ENCODE data around the gene GNB1L.
"Not testable (repeated sequence)": the region's sequence is repeated elsewhere in the genome, so short reads cannot be mapped to it uniquely, and the experiment has no call there.

Gene GNB1L

DNA sequence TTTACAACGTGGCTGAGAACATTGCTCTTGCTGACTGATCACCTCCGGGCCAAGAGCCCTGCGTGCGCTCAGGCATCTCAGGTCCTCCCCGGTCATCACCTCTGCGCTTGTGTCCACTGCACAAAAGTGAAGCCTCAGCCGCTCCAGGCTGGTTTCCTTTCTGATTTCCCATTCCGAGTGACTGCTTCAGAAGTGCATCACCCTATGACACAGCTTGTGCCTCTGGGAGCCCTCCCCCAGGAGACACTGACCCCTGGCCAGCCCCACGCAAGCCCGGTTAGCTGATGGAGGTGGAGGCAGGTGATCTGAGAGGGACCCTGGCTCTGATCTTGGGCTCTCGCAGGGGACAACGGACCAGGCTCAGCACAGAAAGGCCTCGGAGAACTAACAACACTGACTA lies 38.3 kb upstream of the GNB1L start:
- Mint-ChIP-seq H3K4me3 (peak overlapping the region; percentile 78), H3K4me1 (peaks cover 25% of the 10 kb centered on the region), H3K27ac (peak overlapping the region; percentile 95), H3K36me3 (no peaks in the 10 kb centered on the region), H3K9me3 (no peaks in the 10 kb centered on the region)
- DNase-seq (ENCODE audit: low spot score in 2 of 2) (no peak), ATAC-seq (no peak)

DNA sequence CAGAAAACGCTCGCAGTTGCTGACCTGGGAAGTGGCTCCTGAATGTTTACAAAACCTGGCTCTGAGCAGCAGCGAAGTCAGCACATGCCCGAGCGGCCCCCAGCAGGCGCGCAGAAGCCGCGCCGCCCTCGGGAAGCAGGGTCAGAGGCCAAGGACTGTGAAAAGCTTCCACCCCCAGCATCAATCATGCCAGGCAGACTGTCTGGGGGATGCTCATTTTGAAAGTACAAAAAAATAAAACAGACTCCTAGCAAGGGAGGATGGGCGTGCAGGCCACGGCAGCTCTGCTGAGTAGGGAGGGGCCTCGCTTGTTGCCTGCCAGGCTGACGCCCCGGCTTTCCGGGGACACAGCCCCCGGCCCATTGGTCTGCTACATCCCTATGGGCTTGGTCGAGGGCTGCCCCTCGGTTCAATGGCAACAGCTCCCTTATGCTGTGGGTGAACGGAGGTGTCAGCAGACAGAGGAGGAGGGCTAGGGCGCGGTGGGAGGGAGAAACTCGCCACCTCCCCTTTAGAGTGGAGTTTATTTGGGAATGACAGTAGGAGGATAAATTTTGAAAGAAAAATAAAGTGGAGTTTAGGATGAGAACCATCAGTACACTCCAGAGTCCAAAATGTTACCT lies 37.7 kb upstream of the GNB1L start:
- peaks cover 25% of the 10 kb centered on the region for H3K4me1 Mint-ChIP-seq
- H3K27ac Mint-ChIP-seq: peak overlapping the region; percentile 95
- ATAC-seq: peak; percentile 80
- no peaks in the 10 kb centered on the region for H3K9me3 Mint-ChIP-seq
- peak overlapping the region; percentile 78 for H3K4me3 Mint-ChIP-seq
- peak in 1 of 2 donors; percentile 73 for DNase-seq (ENCODE audit: low spot score in 2 of 2)
- H3K36me3 Mint-ChIP-seq: no peaks in the 10 kb centered on the region

DNA sequence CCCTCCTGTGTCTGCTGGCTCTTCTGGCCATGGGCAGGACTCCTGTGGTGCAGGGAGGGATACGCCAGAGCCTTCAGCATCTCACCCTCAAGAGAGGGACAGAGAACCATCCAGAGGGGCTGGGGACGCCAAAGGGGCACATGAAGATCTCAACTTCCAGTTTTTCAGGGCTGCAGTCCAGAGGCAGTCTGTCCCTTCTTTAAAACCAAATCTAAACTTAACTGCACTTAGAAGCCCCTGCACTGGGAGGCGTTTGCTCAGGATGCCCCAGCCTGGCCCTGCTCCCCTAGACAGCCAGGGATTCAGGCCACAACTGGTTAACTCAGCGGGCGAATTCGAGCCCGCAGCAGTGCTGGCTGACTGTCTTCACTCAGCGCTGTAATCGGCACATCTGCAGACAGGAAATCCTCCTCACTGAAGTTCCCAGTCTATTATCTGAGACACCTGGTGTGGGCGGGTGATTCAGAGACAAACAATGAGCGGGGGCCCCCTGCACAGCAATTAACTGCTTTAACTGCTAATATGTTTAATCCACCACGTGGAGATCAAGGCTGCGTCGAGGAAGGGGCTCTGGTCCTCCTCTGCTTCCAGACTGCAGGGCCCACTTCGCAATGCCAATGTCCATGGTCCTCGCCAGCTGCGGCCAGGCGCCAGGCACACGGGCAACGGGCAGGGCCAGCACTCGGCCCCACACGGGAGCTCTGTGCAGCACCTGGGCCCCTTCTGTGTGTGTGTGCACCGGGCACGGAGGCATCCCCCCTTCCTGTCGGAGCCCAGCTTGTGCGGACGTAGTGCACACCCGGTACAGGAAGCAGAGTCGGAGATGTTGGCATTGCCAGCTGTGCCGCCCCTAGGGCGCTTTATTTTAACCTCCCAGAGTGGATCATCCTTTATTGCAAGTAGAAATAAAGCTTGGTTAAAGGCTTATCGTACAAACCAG lies 36.9 kb upstream of the GNB1L start:
- H3K9me3 Mint-ChIP-seq: no peaks in the 10 kb centered on the region
- peak overlapping the region; percentile 95 for H3K27ac Mint-ChIP-seq
- peak; percentile 40 to 77 for DNase-seq (ENCODE audit: low spot score in 2 of 2)
- no peaks in the 10 kb centered on the region for H3K36me3 Mint-ChIP-seq
- peak overlapping the region; percentile 78 for H3K4me3 Mint-ChIP-seq
- H3K4me1 Mint-ChIP-seq: peaks cover 25% of the 10 kb centered on the region
- peak; percentile 92 for ATAC-seq

DNA sequence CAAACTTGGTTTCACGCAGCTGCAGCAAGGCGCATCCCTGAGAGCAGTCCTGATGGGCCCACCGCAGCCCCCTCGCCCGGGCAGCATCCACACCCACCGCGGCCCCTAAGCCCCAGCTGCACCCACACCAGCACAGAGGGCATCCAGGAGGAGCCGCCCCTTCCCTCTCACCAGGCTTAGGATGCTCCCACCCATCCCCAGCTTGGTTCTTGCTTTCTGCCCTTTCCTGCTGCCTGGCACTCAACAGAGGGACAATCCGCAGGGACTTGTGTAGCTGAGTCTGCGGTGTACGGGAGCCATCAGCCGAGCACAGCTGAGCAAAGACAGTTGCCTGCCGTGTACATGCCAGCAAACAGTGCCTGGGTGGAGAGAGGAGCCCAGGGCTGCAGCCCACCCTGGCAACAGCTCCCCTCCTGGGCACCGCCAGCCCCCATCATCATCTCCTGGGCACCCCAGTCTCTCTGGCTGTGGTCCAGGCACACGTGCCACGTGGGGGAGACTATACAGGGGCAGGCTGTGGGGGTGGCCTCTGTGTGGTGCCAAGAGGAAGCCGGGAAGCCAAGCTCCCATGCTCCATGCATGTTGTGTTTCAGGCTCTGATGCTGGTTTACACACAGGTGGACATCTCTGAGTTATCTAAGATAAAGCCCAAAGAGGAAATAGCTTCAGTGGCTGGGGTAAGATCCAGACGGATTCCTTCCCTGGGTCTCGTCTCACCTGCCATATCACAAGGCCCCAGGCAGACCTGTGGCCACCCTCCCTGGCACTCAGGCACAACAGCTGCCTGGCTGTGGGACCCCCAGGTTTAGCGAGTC lies 36.0 kb upstream of the GNB1L start:
- DNase-seq (ENCODE audit: low spot score in 2 of 2) (no peak), ATAC-seq (no peak)
- Mint-ChIP-seq H3K9me3 (no peaks in the 10 kb centered on the region), H3K4me1 (peaks cover 25% of the 10 kb centered on the region), H3K27ac (peak overlapping the region; percentile 95), H3K4me3 (peak overlapping the region; percentile 78), H3K36me3 (no peaks in the 10 kb centered on the region)

DNA sequence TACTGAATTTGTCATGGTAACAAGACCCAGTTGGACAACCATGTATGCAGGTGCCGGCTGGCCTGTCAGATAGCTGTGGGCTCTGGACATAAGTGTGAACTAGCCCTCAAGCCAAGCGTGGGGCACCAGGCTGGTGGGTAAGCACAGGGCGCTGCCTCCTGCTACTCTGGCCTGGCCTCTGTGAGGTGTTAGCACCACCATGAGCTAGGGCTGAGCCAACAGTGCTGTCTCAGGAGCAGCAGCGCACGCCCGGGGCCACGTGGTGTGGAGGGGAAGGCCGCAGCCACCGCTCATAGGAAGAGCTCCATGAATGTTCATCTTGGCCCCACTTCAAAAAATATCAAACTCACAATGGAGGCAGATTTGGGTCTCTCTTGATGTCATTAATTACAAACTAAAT lies 35.3 kb upstream of the GNB1L start:
- Mint-ChIP-seq H3K27ac (no peak overlapping the region), H3K9me3 (no peaks in the 10 kb centered on the region), H3K36me3 (no peaks in the 10 kb centered on the region), H3K4me3 (no peak overlapping the region), H3K4me1 (peaks cover 25% of the 10 kb centered on the region)
- ATAC-seq (no peak), DNase-seq (ENCODE audit: low spot score in 2 of 2) (no peak)

DNA sequence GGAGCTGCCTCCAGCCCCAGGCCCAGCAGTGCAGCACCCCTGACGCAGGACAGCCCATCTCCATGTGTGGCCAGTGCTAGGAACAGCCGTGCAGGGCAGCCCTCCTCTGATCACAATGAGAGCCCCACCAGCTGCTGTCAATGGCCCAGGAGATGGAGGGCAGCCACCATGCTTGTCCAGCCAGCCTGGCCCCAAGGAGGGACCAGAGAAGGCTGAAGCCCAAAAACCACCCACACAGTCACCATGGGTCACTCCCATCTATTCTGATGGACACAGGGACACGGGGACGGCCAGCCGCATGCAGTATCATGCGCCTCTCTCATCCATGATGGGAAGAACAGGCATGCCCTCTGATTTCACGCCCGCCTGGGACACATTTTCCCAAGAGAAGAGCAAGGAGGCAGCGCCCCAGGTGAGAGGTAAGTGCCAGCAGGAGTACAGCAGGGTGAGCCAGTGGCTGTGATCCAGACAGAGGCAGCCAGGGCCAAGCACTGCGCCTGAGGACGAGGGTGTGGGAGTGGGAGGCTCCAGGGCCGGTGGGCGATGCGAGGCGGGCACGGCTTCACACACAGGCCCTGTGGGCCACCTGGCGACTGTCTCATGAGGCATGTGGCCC lies 33.6 kb upstream of the GNB1L start:
- ATAC-seq (no peak), DNase-seq (ENCODE audit: low spot score in 2 of 2) (no peak)
- no peak overlapping the region for H3K27ac Mint-ChIP-seq
- peaks cover 25% of the 10 kb centered on the region for H3K4me1 Mint-ChIP-seq
- no peak overlapping the region for H3K4me3 Mint-ChIP-seq
- no peaks in the 10 kb centered on the region for H3K9me3 Mint-ChIP-seq
- H3K36me3 Mint-ChIP-seq: no peaks in the 10 kb centered on the region

DNA sequence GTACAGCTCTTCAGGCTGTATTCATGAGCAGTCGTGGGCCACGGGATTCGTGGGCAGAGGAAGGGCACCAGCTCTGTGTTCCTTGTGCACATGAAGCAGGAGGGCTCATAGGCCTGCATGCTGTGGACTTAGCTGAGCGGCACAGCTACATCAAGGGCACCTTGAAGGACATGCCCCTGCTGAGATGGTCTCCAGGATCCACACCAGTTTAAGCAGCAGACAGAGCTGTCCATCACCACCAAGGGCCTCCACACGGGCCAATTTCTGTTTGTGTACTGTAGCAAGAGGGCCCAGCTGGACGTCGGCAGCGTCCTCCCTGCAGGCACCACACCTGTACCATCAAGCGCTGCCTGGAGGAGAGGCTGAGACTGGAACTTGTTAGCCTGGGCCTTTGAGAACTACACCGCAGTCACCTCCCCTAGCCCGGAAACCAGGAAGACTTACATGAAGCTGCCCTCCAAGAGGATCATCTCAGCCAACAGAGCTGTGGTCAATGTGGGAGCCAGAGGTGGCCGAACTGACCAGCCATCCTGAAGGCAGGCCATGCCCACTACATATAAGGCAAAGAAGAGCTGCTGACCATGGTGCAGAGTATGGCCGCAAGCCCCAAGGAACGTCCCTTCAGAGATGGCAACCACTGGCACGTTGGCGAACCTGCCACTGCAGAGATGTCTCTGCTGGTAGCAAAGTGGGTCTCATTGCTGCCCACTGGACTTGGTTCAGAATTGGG lies 32.7 kb upstream of the GNB1L start:
- DNase-seq (ENCODE audit: low spot score in 2 of 2): no peak
- ATAC-seq: no peak
- Mint-ChIP-seq H3K4me3 (no peak overlapping the region), H3K4me1 (peaks cover 17% of the 10 kb centered on the region), H3K36me3 (no peaks in the 10 kb centered on the region), H3K27ac (no peak overlapping the region), H3K9me3 (no peaks in the 10 kb centered on the region)

DNA sequence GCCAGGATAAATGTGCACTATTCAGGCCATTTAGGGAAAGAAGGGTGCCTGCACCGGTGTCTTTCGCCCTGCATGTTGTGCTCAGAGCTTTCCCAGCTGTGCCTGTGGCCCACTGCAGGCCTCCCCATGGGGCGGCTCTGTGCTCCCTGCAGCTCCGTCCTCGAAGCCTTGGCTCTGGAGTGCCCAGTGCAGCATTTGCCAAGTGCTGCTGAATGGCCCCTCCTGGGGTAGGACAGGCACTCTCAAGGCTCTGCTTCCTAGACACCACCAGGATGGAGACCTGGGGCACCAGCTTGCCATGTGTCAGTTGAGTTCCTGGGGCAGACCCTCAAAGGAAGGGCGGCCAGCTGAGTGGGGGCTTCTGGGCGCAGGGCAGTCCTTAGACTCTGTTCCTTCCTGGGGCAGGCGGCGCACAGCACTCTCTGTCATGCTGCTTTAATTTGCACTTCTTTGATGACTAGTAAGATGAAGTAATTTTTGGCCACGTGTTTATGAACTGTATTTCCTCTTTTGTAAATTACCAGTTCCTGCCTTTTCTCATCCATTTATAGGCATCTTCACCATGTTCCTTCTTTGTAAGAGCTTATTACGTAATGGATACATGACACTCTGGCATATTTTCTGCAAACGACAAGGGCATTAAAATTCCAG lies 32.1 kb upstream of the GNB1L start:
- no peak for DNase-seq (ENCODE audit: low spot score in 2 of 2)
- Mint-ChIP-seq H3K27ac (no peak overlapping the region), H3K4me1 (peaks cover 10% of the 10 kb centered on the region), H3K4me3 (no peak overlapping the region), H3K36me3 (no peaks in the 10 kb centered on the region), H3K9me3 (no peaks in the 10 kb centered on the region)
- no peak for ATAC-seq

DNA sequence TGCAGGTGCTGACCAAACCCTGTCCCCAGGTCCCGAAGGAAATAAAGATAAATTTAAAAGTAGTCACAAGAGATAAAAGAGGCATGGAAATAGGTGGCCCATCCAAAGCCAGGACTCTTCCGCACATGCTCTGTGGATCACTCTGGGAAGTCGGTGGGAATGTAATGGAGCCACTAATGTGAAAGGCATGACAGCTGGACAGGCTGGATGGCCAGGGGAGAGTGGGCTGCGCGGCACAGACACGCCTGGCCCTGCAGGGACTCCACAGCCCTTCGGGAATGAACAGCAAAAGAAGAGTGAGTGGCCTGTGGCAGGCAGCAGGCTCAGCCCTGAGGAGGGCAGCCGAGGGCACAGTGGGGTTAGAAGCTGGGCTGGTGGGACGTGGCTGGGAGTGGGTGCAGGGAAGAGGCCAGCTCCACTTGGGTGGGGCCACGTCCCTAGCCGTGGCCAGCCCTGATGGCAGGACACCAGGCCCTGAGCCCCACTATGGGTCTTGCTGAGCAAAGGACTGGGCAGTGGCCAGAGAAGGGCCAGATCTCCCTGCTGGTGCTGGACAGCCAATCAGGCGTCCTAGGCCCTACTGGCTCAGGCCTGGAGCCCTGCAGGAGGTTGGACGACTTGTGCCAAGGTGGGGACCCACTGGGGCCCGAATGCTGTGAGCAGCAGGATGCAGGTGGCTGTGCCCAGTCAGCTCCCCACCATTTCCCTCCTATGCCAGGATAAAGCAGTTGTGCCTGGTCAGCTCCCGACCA lies 31.3 kb upstream of the GNB1L start:
- Mint-ChIP-seq H3K36me3 (no peaks in the 10 kb centered on the region), H3K27ac (no peak overlapping the region), H3K4me1 (peaks cover 3% of the 10 kb centered on the region), H3K9me3 (no peaks in the 10 kb centered on the region), H3K4me3 (no peak overlapping the region)
- ATAC-seq (no peak), DNase-seq (ENCODE audit: low spot score in 2 of 2) (no peak)

DNA sequence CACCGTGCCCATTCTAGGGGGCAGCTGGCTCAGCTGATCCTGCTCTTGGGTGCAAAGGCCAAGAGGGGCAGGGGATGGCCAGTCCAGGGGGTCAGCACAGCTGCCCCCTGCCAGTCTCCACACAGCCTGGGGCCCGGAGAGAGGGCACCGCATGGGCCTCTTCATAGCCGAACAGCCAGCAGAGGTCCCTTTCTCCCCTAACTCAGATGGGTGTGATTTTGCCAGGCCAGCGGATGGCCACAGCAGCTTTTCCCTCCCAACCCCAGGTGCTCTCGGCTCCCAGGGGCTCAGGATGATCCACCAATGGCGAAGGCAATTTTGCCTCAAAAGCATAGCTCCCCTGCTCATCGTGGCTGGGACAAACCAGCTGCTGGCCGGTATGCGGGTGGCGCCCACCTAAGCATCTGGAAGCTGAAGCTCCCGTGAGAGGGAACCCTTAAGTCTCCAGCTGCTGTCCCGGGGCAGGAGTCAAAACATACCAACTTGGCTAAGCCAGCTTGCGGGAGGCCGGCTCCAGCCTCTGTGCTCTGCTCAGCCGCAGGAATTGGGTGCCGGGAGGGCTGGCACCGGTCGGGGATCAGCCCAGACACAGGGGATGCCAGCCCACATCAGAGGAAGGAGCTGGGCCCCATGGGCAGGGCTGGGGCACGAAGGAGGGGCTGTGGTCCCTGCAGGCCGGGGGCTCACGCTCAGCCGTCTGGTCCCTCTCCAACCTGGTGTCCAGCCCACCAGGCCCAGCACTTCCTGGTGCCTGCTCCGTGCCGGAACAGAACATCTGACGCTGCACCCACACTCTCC lies 30.5 kb upstream of the GNB1L start:
- Mint-ChIP-seq H3K4me1 (no peaks in the 10 kb centered on the region), H3K4me3 (no peak overlapping the region), H3K27ac (no peak overlapping the region), H3K36me3 (no peaks in the 10 kb centered on the region), H3K9me3 (no peaks in the 10 kb centered on the region)
- DNase-seq (ENCODE audit: low spot score in 2 of 2) (no peak), ATAC-seq (no peak)

DNA sequence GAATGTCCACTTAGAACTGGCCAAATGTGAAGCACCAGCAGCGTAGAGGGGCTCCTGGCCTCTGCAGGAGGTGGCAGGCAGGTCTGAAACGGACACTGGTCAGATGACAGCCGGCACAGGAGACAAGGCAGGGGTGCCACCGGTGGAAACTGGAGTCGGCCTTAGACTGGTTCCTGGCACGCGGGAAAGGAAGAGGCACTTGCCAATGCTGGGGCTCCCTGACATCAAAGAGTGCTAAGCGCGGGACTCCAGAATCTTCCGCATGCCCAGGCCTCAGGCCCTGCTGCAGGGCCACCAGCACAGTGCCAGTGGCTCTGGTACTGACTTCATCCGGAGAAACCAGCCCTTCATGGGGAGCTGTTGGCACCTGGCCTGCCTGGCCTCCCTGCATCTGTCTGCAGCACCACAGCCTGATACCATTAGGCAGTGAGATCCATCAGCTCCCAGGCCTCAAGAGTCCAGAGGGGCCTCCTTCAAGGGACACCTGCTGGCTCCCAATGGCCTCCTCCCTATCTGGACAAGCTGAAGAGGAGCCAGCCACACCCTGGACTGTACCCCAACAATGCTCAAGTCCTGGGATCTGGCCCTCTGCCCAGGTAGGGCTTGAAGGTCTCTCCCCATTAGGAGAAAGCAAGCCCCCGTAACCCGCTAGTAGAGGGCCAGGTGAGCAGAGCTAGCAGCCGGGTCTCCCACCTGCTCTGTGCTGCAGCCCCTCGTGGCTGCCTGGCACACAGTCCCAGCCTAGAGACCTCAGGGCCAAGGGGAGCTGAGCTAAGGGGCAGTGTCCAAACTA lies 29.7 kb upstream of the GNB1L start:
- no peak overlapping the region for H3K27ac Mint-ChIP-seq
- ATAC-seq (no peak), DNase-seq (ENCODE audit: low spot score in 2 of 2) (no peak)
- H3K9me3 Mint-ChIP-seq: no peaks in the 10 kb centered on the region
- H3K4me1 Mint-ChIP-seq: no peaks in the 10 kb centered on the region
- H3K36me3 Mint-ChIP-seq: no peaks in the 10 kb centered on the region
- no peak overlapping the region for H3K4me3 Mint-ChIP-seq

DNA sequence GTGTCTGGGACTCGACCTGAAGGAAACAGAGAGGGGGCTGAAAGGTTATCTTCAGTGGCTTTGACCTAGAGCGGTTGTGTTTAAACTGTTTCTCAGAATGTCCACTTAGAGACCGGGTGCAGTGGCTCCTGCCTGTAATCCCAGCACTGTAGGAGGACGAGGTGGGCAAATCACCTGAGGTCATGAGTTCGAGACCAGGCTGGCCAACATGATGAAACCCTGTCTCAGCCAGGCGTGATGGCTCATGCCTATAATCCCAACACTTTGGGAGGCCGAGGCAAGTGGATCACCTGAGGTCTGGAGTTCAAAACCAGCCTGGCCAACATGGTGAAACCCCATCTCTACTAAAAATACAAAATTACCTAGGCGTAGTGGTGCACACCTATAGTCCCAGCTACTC lies 28.8 kb upstream of the GNB1L start:
- H3K9me3 Mint-ChIP-seq; H3K36me3 Mint-ChIP-seq; H3K4me3 Mint-ChIP-seq; H3K4me1 Mint-ChIP-seq; H3K27ac Mint-ChIP-seq; ATAC-seq; DNase-seq (ENCODE audit: low spot score in 2 of 2): not testable (repeated sequence)
